Stimulated activated CD4-positive, alpha-beta T cell treated with anti-CD3 and anti-CD28 coated beads, Interleukin-15, amount 100 ng/mL, for 1 hour (primary cell): ENCODE measurements around the gene VAPB.
"Not testable (repeated sequence)": the region's sequence is repeated elsewhere in the genome, so short reads cannot be mapped to it uniquely, and the experiment has no call there.

Source experiments
- DNase-seq, 2 donors: peaks; one replicate each; pipeline ENCODE4 v3.0.0-alpha.2; 2020; ENCODE audit warnings: low read depth in 1 of 2, low spot score in 1 of 2

Gene VAPB

DNA sequence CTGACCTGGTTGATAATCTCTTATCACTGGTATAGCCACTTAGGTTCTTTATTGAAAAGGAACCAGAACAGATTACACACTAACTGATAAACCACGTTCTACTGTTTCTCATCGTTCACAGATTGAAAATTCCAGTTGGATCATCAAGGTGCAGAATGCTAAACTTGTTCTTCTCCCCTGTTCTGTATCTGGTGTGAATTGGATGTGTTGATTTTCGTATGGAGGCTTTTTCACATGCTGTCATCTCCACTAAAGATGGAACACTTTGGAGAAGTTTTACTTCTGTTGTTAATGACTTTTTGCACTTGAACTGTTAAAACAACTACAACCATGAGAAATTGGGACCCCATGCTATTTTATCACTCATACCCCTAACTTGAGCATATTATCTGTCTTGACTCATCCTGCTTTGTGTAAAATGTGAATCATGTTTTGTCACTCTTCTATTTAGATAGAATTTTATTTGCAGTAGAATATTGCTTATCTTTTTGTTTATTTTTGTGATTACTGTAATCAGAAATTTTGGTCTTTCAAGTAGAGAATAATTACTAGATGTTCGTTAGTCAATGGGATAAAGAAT lies 17.5 kb downstream of the VAPB start:
- no peak for DNase-seq

DNA sequence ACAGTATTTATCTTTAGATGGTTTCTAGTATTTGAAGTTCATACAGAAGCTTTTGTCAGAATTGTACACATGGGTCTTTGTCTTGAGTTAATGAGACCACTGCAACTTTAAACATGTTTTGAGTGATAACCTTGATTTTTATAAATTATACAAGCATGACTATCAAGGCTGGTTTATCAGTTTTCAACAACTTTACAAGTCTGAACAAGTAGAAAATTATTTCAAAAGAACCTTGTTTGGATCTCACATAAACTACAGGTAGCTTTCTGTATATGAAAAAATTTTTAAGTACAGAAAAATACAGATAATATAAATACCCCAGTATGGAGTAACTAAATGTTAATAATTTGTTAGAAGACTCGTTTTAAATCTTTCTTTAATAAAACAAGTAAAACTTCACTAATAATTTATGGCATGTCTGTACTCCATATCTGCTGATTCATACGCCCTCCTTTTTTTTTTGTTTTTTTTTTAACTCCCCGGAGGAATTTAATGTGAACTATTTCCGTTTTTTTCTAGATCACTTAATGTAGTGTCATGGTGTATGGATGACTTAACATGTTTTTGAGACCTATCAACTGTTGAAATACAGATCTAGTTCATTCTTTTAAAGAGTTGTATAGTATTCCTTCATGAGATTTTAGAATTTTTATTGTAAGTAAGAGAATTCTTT lies 18.3 kb downstream of the VAPB start:
- DNase-seq: no peak

DNA sequence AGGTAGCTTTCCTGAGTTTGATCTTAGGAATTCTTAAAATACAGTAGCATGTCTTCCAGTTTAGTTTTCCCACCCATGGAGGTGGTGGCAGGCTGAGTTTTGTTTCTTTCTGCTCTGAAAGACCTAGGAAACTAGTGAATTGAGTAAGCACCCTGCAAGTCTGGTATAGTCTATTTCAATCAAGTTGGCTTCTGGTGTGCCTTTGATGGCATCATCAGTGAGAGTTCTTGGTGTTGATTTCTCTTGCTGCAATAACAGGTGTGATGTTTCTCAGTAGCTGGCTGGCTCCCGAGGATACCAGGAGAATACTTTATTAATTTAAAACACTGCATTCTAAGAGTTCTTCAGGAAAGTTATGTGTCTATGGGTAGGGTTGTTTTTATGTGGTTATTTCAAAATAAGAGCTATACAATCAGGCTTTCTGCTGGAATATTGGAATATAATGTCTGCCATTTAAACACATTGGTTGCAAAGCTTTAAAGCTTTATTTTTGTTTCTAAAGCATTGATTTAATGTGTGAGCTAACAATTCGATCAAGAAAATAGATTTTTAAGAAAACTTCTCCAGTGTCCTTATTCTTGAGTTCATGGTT lies 19.0 kb downstream of the VAPB start:
- no peak for DNase-seq

DNA sequence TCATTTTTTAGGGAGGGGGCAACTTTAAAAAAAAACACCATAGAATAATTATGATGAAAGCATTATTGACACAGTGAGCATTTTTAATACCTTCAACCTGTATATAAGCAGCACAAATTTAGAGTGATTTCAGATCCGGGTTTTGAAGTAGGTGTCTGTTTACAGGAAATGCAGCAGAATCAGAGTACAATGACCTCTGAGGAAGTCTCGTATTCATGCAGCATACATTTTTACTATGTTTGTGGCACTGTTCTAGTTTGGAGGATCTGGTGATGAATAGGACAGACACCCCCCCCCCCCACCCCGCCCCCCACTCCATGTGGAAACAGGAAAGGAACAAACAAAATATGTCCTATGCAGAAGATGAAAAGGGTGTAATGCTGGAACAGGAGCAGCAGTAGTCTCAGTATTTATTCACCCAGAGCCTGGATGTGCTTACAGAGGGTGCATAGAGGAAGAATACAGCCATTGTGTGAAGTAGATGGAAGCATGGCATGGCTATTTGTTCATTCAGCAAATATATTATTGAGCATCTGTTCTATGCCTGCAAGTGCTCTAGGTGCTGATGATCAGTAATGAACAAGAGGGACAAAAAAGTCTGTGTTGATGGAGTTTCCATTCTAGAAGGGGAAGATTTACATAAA lies 19.7 kb downstream of the VAPB start:
- no peak for DNase-seq

DNA sequence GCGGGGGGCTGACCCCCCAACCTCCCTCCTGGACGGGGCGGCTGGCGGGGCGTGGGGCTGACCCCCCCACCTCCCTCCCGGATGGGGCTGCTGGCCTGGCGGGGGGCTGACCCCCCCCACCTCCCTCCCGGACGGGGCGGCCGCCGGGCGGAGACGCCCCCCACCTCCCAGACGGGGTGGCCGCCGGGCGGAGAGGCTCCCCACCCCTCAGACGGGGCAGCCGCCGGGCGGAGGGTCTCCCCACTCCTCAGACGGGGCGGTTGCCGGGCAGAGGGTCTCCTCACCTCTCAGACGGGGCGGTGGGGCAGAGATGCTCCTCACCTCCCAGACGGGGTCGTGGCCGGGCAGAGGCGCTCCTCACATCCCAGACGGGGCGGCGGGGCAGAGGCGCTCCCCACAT lies 25.2 kb downstream of the VAPB start:
- DNase-seq: not testable (repeated sequence)

DNA sequence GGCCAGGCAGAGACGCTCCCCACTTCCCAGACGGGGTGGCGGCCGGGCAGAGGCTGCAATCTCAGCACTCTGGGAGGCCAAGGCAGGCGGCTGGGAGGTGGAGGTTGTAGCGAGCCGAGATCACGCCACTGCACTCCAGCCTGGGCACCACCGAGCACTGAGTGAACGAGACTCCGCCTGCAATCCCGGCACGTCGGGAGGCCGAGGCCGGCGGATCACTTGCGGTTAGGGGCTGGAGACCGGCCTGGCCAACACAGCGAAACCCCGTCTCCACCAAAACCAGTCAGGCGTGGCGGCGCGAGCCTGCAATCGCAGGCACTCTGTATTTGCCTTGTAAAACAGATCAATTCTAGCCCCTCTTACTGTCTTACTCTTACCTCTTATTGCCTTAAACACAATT lies 25.8 kb downstream of the VAPB start:
- not testable (repeated sequence) for DNase-seq

DNA sequence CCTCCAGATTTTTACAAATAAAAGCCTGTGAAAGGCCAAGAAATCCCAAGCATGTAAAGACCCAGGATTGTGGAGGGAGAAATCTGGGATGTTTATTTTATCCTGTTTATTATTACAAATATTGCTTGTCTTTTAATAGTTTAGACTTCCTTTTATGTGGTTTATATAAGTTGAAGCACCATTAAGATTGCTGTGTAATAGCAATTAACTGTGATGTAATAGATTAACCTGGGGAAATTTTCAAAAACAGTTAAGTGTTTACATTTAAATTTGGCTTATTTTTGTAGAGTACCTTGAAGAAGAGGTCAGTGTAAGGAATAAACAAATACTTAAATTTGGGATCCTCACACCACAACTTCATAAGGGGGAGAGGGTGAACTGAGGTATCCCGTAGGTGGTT lies 27.0 kb downstream of the VAPB start:
- DNase-seq: no peak

DNA sequence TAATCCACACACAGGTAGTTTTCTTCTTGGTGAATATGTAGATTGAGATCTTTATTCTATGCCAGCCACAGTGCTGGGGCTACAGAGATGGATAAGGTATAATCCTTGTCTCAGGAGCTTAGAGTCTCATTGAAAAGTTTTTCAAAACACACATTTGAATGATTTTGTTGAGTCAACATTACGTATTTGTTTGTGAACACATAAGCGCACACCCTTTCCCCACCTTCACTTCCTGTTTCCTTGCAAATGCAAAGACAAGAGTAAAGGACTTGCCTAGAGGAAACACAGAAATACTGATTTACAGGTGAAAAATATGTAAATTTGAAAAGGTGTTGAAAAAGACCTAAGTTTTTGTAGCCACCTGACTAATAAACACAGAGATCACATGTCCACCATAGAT lies 27.8 kb downstream of the VAPB start:
- DNase-seq: no peak

DNA sequence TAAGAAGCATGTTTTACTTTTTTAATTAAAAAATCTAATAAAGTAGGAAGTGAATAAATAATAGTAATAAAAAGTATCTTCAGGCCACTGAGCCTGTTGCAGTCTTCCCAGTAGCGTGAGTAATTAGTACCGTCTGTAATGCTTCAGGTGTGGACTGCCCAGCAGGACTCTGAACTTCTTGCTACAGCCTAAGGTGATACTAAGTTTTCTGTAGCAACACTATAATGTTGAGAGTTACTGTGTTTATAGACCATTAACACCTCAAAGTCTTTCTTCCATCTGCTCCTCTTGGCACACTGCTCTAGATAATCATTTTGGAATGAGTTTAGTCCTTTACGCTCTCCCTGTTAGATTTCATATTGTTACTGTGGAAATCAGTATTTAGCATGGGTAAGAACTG lies 28.4 kb downstream of the VAPB start:
- no peak for DNase-seq

DNA sequence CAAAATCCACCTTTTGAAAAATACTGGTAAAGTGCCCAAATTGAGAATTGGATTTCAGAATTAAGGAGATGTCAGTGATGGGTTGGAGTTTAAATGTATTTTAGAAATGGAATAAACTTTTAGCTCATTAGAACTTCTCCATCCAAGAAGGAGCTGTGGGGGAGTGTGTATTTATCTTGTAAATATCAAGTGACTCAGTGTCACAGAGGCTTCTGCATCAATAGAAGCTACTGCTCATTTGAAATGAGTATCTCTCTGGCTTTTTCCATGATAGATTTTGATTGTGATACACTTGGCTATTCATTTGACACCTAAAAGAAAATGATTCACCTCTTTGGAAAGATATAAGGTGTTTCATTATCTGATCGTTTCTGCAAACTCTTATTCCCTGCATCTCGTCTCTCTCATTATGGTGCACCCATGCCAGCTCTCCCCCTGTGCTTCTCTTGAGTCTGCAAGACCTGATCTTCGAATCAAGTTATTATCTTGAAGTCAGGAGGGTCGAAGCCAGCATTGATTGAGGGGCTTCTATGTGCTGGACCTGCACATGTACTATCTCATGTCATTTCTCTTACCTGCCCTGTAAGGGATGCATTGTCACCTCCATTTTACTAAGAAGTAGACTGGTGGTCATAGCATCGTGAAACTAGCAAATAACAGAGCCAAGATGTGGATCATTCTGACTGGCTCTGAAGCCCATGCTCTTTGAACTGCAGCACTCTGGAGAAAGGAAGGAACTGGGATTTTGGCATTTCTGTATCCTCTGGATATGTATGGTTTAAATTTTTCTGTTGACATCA lies 30.1 kb downstream of the VAPB start:
- DNase-seq: no peak

DNA sequence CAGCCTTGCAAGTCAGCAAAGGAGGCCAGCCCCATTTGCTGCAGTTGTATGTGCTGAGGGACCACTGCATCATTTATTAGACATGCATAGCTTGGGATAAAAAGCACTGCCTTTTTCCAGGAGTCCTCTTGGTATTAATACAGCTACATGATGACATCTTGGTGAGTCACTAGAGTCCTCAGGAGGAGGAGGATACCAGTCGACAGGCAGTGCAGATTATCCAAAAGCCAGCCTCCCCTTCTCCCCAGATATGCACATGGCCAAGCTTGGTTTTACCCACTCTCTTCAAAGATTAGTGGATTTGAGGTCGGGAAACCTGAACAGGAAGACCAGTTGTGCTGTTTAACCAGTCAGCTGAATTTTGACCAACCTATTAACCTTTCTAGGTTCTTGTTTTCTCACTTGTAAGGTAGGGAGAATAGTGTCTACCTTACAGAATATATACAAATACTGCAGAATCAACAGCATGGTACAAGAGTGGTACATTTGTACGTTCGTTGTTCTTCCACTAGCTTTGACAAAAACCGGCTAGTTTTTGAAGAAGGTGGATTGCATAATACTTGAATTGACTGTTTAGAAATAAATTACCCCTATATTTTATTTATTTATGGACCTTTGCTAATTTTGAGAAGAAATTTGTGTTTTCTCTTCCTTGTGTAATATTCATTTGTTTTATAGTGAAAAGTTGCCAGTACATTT lies 31.9 kb downstream of the VAPB start:
- DNase-seq: no peak

DNA sequence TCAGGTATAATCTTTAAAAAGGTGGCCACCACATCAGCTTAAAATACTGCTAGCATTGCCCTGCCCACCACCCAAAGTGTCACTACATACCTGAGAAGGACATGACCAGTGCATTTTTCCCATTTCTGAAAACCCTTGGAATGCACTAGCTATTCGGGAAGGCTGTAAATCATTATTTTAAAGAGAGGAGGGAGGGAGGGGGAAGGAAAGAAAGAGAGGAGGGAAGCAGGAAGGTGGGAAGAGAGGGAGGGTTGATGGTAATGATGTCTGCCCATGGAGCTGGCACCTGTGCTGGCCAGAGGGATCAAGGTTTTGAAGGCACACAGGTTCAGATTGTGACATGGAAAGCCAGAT lies 32.4 kb downstream of the VAPB start:
- DNase-seq: no peak

DNA sequence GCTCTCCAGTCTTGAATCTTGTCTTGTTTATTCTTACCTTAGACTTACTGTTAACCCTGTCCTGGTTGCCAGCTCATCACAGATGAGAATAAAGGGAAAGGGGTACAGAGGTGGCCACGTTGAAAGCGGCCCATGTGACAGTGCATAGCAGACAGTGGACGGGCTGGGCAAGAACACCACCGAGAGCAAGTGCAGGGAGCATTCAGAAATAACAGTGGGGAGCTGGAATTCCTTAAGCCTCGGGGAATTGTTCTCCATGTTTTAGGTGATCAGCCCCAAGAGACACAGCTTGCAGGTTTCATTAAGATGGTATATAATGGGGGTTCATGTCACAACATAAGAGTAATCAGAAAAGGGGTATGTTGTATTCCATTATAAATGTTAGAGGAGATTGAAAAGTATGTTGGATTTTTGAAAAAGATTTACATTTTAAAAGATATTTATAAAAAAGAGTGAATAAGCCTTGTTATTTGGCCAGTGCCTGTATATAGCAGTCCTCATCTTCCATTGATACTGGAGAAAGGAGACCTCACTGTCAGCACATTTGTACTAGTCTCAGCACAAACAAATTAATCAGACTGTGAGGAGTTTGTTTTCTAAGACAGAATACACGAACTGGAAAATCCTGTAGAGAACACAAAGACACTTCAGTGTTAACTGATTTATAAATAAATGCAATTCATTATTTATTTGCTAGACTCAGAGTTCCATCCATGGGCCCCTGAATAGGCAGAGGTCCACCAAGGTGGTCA lies 35.4 kb downstream of the VAPB start:
- DNase-seq: no peak

DNA sequence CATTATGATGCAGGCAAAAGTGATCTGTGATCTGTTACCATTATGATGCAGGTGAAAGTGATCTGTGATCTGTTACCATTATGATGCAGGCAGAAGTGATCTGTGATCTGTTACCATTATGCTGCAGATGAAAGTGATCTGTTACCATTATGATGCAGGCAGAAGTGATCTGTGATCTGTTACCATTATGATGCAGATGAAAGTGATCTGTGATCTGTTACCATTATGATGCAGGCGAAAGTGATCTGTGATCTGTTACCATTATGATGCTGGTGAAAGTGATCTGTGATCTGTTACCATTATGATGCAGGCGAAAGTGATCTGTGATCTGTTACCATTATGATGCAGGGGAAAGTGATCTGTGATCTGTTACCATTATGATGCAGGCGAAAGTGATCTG lies 38.5 kb downstream of the VAPB start:
- not testable (repeated sequence) for DNase-seq

DNA sequence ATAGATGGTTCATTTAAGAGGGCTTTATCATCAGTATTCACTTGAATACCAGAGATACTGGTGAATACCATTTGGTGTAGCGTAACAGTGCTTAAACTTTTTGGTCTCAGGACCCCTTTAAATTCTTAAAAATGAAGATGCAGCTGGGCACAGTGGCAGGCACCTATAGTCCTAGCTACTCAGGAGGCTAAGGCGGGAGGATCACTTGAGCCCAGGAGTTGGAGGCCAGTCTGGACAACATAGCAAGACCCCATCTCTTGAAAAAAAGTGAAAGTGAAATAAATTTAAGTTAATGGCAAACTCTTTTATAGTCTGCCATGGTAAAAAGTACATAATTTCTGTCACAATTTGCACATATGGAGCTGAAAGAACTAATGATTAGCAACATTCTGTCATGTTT lies 39.3 kb downstream of the VAPB start:
- DNase-seq: no peak

DNA sequence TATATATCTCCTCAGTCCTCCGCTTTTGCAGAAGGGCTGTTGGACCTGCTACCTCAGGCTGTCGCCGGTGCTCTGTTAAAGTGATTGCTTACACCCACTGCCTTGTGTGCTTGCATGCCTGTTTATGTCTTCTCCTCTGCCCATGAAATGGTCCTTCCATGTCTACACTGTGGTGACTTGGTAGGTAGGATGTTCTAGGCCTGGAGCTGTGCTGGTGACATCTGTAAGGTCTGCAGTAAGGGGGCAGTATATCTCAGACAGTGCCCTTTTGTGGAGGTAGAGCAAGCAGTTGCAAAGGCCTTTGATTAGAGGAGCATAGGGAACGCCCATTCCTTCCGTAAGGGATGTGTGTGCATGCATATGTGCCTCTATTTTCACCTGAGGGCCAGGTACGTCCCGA lies 40.3 kb downstream of the VAPB start:
- no peak for DNase-seq

DNA sequence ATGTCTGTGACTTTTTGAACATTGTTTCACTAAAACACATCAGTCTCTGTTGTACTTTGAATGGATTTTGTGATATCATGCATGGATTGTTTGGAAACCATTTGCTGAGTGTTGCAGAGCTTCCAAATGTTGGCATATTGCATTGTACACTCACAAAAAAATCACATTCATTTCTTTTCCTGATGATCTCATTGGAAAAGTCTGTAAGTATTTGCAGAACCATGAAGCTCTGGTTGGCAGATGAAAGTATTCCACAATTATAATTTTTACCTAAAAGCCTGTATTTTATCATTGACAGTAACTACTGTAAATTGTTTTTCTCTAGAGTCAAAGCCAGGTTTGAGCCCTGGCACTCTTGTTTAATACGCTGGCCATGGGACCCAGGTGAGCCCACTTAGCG lies 42.1 kb downstream of the VAPB start:
- no peak for DNase-seq

DNA sequence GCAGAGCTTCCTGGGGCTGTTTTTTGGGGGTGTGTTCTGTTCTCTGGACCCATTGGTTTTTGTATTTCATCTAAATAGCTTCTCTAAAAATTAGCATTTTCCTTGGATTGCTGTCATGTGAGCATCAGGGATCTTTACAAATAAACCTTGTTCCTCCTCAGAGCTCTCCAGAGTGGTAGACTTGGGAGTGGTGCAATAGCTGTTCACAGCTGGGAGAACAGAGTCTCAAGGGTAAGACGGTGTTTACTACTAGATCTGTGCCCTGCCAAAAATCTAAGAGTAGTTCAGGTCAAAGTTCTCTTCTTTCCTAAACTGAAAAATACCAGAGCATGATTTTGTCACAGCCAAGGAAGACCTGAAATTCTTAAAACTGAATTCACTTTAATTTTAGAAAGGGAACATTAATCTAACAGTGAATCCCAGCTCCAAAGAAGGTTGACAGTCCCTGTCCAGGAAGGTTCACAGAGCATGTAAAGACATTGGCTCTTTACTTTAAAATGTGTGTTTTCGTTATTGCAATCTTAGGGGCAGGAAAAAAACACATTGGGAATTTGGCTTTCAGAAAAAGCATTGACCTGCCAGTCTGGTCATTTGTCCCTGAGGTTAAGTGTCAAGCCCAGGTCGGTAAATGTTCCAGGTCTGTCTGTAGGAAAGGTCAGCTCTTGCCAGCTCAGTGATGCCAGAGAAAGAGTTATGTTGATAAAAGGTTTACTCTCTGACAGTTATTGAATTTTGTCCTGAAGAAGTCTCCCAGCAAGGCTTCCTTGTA lies 43.3 kb downstream of the VAPB start:
- no peak for DNase-seq

DNA sequence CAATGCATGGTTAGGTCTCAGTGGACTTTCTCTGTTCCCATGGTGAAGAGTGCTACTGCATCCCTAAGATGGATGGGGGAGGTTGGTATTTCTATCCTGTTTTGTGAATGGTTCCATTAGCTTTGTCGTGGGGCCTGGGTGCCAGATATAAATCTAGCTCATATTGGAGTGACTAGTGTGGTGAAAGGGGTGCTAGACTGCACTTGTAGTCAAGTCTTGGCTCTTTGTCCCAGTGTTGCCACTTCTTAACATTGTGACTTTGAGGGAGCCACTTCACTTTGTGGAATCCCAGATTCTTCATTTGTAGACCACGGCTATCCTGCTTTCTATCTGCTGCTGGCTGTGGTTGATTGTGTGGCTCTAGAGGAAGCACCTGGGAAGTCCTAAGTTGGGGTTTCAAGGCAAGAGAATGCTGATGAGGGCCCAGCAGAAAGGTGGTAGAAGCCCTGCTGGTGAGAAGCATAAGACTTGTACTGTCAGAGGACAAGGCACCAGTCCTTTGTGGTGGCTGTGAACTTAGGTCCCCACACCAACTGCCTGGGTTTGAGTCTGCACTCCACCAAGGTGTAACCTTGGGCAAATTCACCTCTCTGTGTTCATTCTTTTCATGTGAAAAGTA lies 44.1 kb downstream of the VAPB start:
- no peak for DNase-seq
